Measurements from ENCODE around the gene TBC1D10A. TPM values are rescaled to one million over a fixed set of nuclear protein-coding genes. Genes with fewer than 3 reads are reported as not detected.

The TBC1D10A gene
- total RNA-seq, 1 donor from 2014 or later = 10.6 TPM

DNA sequence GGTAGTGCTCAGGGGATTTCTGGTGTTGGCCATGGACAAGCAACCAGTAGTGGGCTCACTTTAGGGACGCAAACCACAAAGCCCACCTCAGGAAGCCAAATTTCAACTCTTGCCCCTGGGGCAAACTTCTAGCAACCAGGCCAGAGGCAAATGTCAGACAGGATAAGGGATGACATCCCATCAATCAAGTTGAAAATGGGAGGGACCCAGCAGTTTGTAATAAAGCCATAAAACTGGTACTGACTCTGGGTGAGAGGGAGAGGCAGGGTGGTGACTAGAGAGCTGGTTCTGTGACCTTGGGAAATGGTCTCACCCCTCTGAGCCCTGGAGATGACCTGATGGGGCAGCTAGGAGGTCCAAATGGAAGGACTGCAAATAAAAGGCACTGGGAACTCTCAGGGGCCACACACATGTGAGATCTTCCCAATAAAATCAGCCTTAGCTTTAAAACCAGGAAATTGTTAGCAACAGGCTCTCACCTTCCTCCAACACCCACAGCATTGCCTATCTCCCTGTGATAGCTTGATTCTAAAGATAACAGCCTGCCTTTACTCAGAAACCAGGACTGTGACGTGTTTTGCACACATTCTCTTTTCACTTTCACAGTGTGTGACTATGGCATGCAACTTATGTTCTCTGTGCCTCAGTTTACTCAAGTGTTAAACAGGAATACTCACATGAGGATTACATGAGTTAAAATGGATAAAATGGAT is 6.4 kb upstream of the TBC1D10A start:
- TF ChIP-seq, protein P1, sequence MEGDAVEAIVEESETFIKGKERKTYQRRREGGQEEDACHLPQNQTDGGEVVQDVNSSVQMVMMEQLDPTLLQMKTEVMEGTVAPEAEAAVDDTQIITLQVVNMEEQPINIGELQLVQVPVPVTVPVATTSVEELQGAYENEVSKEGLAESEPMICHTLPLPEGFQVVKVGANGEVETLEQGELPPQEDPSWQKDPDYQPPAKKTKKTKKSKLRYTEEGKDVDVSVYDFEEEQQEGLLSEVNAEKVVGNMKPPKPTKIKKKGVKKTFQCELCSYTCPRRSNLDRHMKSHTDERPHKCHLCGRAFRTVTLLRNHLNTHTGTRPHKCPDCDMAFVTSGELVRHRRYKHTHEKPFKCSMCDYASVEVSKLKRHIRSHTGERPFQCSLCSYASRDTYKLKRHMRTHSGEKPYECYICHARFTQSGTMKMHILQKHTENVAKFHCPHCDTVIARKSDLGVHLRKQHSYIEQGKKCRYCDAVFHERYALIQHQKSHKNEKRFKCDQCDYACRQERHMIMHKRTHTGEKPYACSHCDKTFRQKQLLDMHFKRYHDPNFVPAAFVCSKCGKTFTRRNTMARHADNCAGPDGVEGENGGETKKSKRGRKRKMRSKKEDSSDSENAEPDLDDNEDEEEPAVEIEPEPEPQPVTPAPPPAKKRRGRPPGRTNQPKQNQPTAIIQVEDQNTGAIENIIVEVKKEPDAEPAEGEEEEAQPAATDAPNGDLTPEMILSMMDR (IDR thresholded peaks at IDR 0.05; ENCODE audit: unreplicated experiment) = no peak
- no peak for DNase-seq (ENCODE audit: low spot score, unreplicated experiment)
- H3K4me1 Mint-ChIP-seq (ENCODE audit: low read depth) = peaks cover 2% of the 10 kb centered on the region
- H3K27ac Mint-ChIP-seq = no peak overlapping the region
- no peaks in the 10 kb centered on the region for H3K9me3 Mint-ChIP-seq (ENCODE audit: low read depth)
- H3K36me3 Mint-ChIP-seq (ENCODE audit: insufficient read depth) = peaks cover 10% of the 10 kb centered on the region
- no peaks in the 10 kb centered on the region for H3K27me3 Mint-ChIP-seq
- H3K4me3 Mint-ChIP-seq (ENCODE audit: low read depth) = no peak overlapping the region

GRCh38 chr22:30332551-30332950 is 5.8 kb upstream of the TBC1D10A start:
- TF ChIP-seq, protein P1 (IDR thresholded peaks at IDR 0.05; ENCODE audit: unreplicated experiment) = no peak
- H3K9me3 Mint-ChIP-seq (ENCODE audit: low read depth) = no peaks in the 10 kb centered on the region
- no peak for DNase-seq (ENCODE audit: low spot score, unreplicated experiment)
- no peak overlapping the region for H3K4me3 Mint-ChIP-seq (ENCODE audit: low read depth)
- H3K4me1 Mint-ChIP-seq (ENCODE audit: low read depth) = peaks cover 7% of the 10 kb centered on the region
- H3K27ac Mint-ChIP-seq = no peak overlapping the region
- peaks cover 10% of the 10 kb centered on the region for H3K36me3 Mint-ChIP-seq (ENCODE audit: insufficient read depth)
- no peaks in the 10 kb centered on the region for H3K27me3 Mint-ChIP-seq

GRCh38 chr22:30328466-30329049 is 1.8 kb upstream of the TBC1D10A start:
- TF ChIP-seq, protein P1 (IDR thresholded peaks at IDR 0.05; ENCODE audit: unreplicated experiment) = no peak
- DNase-seq (ENCODE audit: low spot score, unreplicated experiment) = no peak
- Mint-ChIP-seq H3K36me3 (ENCODE audit: insufficient read depth) (peaks cover 3% of the 10 kb centered on the region), H3K9me3 (ENCODE audit: low read depth) (no peaks in the 10 kb centered on the region), H3K4me1 (ENCODE audit: low read depth) (peaks cover 25% of the 10 kb centered on the region), H3K4me3 (ENCODE audit: low read depth) (no peak overlapping the region), H3K27ac (peak overlapping the region; percentile 77), H3K27me3 (no peaks in the 10 kb centered on the region)

DNA sequence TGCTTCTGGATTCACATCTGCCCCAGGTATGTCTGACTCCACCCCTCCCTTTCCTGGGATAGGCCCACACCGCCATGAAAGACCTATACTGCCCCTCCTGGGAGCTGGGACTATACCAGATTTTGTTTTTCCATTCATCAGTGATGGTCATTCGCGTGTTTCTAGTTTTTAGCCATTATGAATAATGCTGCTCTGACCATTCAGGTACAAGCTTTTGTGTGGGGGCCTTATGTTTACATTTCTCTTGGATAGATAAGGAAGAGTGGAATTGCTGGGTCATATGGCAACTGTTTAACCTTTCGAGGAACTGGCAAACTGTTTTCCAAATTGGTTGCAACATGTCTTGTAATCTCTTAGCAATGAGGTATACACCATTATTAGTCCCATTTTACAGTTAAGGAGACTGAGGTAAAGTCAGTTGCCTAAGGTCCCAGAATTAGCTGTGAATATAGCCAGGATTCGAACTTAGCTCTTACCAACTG is 1.2 kb upstream of the TBC1D10A start:
- TF ChIP-seq, protein P1 (IDR thresholded peaks at IDR 0.05; ENCODE audit: unreplicated experiment) = peak; percentile 29
- Mint-ChIP-seq H3K27me3 (no peaks in the 10 kb centered on the region), H3K9me3 (ENCODE audit: low read depth) (no peaks in the 10 kb centered on the region), H3K4me3 (ENCODE audit: low read depth) (peak overlapping the region; percentile 71), H3K36me3 (ENCODE audit: insufficient read depth) (peaks cover 3% of the 10 kb centered on the region), H3K4me1 (ENCODE audit: low read depth) (peaks cover 25% of the 10 kb centered on the region), H3K27ac (peak overlapping the region; percentile 90)
- DNase-seq (ENCODE audit: low spot score, unreplicated experiment) = no peak

- TF ChIP-seq, protein P1 (IDR thresholded peaks at IDR 0.05; ENCODE audit: unreplicated experiment) = no peak
- Mint-ChIP-seq H3K4me3 (ENCODE audit: low read depth) (peak overlapping the region; percentile 79), H3K27me3 (no peaks in the 10 kb centered on the region), H3K36me3 (ENCODE audit: insufficient read depth) (peaks cover 3% of the 10 kb centered on the region), H3K27ac (no peak overlapping the region), H3K9me3 (ENCODE audit: low read depth) (no peaks in the 10 kb centered on the region), H3K4me1 (ENCODE audit: low read depth) (peaks cover 25% of the 10 kb centered on the region)
- peak; percentile 13 for DNase-seq (ENCODE audit: low spot score, unreplicated experiment)
Measured at GRCh38 chr22:30326255-30326705, 461 bp downstream of the TBC1D10A start.
